ENCODE results near the gene INAVA. TPM values are rescaled to one million over a fixed set of nuclear protein-coding genes. Genes with fewer than 3 reads are reported as not detected.

Gene INAVA
- total RNA-seq, 4 donors from 2014 or later, result not detected

DNA sequence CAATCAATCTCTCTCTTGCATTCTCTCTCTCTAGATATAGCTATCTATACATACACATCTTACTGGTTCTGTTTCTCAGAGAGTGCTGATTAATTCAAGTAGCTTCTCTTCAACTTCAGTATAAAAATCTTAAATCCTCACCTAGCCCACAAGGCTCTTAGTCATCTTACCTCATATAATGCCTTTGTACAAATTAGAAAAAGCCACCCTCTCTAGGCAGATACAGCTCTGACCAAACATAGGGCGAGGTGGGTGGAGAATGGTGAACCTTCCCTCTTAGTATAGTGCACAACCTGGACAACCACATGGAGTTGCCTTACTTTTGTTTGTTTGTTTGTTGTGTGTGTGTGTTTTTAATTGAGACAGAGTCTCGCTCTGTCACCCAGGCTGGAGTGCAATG, 5.1 kb upstream of the INAVA start:
- H3K27me3 ChIP-seq, result peaks cover 0 to 61% of the 10 kb centered on the region in 2 donors

DNA sequence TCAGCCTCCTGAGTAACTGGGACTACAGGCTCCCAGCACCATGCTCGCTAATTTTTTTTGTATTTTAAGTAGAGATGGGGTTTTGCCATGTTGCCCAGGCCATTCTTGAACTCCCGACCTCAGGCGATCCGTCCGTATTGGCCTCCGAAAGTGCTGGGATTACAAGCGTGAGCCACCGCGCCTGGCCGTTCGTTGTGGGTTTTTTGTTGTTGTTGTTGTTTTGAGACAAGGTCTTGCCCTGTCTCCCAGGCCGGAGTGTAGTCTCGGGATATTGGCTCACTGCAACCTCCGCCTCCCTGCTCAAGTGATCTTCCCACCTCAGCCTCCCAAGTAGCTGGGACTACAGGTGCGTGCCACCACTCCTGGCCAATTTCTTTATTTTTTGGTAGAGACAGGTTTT, 4.7 kb upstream of the INAVA start:
- Histone ChIP-seq H3K9me3 (no peaks in the 10 kb centered on the region), H3K4me1 (peaks cover 0 to 20% (median 14%) of the 10 kb centered on the region in 4 donors), H3K27me3 (peaks cover 0 to 65% of the 10 kb centered on the region in 2 donors), H3K27ac (no peak overlapping the region), H3K4me3 (no peak overlapping the region), H3K36me3 (no peaks in the 10 kb centered on the region)
- TF ChIP-seq, protein P1, sequence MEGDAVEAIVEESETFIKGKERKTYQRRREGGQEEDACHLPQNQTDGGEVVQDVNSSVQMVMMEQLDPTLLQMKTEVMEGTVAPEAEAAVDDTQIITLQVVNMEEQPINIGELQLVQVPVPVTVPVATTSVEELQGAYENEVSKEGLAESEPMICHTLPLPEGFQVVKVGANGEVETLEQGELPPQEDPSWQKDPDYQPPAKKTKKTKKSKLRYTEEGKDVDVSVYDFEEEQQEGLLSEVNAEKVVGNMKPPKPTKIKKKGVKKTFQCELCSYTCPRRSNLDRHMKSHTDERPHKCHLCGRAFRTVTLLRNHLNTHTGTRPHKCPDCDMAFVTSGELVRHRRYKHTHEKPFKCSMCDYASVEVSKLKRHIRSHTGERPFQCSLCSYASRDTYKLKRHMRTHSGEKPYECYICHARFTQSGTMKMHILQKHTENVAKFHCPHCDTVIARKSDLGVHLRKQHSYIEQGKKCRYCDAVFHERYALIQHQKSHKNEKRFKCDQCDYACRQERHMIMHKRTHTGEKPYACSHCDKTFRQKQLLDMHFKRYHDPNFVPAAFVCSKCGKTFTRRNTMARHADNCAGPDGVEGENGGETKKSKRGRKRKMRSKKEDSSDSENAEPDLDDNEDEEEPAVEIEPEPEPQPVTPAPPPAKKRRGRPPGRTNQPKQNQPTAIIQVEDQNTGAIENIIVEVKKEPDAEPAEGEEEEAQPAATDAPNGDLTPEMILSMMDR (IDR thresholded peaks at IDR 0.05), result no peak
- TF ChIP-seq EP300 (IDR thresholded peaks at IDR 0.05) (no peak), POLR2A (IDR thresholded peaks at IDR 0.05) (no peak)
- no peak for DNase-seq (ENCODE audit: low spot score in 2 of 2)
- WGBS, 2 donors, result 96% methylated on average over 15 of the region's 15 CpGs

More for the DNA sequence above, 5.1 kb upstream of the INAVA start:
- WGBS, 2 donors, result 96 to 98% methylated on average over 2 of the region's 2 CpGs
- TF ChIP-seq POLR2A (IDR thresholded peaks at IDR 0.05) (no peak), EP300 (IDR thresholded peaks at IDR 0.05) (no peak)
- TF ChIP-seq, protein P1 (IDR thresholded peaks at IDR 0.05), result no peak
- no peaks in the 10 kb centered on the region for H3K36me3 ChIP-seq
- no peak overlapping the region for H3K4me3 ChIP-seq
- no peaks in the 10 kb centered on the region for H3K9me3 ChIP-seq
- peaks cover 0 to 20% (median 14%) of the 10 kb centered on the region in 4 donors for H3K4me1 ChIP-seq
- no peak overlapping the region for H3K27ac ChIP-seq
- DNase-seq (ENCODE audit: low spot score in 2 of 2), result no peak

DNA sequence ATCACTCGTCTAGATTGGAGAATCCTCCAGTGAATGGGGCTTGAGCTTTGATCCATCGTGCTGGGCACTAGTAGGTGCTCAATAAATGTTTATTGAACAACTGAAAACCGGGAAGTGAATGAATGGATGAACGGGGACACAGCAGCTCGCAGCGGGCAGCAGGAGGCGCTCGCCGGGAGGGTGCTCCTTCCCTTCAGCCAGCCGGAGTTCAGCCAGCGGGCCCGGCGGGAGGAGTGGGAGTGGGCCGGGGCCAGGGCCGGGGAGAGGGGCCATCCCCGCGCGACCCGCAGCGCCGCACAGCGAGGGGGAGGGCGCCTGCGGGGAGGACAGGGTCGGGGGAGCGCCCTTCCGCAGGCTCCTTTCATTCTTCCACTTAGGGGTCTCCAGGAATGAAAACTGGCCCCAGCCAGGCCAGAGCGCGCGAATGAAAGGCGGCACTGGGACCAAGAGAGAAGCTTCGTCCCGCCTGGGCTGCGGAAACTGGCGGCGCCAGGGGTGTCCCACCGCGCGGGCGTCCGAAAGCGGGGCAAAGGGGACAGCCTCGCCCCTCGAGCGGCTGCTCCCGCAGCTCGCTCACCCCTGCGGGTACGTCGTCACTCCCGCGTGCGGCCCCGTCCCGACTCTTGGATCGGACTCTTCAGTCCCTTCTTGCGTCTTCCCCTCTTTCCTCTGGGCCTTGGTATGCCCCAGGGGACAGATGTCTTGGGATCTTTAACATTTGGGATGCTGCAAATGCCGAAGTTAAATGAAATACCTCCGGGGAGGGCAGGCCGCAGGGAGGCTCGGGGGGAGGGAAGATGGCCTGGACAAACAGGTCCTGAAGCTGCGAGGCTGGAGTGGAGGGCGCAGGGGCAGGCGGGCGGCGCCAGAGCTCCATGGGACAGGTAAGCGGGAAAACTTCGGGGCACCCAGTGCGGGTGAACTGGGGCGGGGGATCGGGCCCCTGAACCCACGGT, 3.6 kb upstream of the INAVA start:
- WGBS, 2 donors, result 5 to 11% methylated on average over 32 to 69 of the region's 72 CpGs
- no peaks in the 10 kb centered on the region for H3K36me3 ChIP-seq
- peaks cover 0 to 20% (median 14%) of the 10 kb centered on the region in 4 donors for H3K4me1 ChIP-seq
- no peak for DNase-seq (ENCODE audit: low spot score in 2 of 2)
- peaks cover 0 to 65% of the 10 kb centered on the region in 2 donors for H3K27me3 ChIP-seq
- H3K9me3 ChIP-seq, result no peaks in the 10 kb centered on the region
- TF ChIP-seq POLR2A (IDR thresholded peaks at IDR 0.05) (no peak), EP300 (IDR thresholded peaks at IDR 0.05) (no peak)
- TF ChIP-seq, protein P1 (IDR thresholded peaks at IDR 0.05), result peak in 1 of 5 experiments; percentile 8
- H3K4me3 ChIP-seq, result peak overlapping the region; percentile 7 to 48 (median 40)
- H3K27ac ChIP-seq, result peak overlapping the region in 1 of 4 donors; percentile 51

DNA sequence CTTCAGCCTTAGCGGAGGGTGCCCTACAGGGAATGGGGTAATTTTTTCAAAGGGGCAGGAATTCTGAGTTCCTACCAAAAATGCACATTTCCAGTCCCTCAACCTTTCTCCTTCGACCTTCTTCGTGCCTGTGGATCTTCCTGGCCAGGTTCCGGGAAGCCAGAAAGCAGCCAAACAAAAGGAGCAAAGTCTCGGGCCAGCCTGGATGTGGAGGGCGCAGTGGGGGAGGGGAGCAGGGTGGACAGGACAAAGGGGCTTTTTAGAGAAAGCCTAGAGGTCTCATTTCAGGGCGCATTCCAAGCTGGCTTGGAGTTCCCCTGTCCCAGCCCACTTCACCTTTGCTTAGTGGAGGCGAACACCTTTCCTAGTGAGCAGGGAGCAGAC, 2.9 kb upstream of the INAVA start:
- Histone ChIP-seq H3K4me3 (peak overlapping the region in 2 of 4 donors; percentile 47 to 48), H3K9me3 (no peaks in the 10 kb centered on the region), H3K4me1 (peaks cover 0 to 20% (median 14%) of the 10 kb centered on the region in 4 donors), H3K36me3 (no peaks in the 10 kb centered on the region), H3K27ac (peak overlapping the region in 1 of 4 donors; percentile 51), H3K27me3 (peaks cover 0 to 65% of the 10 kb centered on the region in 2 donors)
- TF ChIP-seq POLR2A (IDR thresholded peaks at IDR 0.05), result no peak
- TF ChIP-seq, protein P1 (IDR thresholded peaks at IDR 0.05), result no peak
- TF ChIP-seq EP300 (IDR thresholded peaks at IDR 0.05), result no peak
- WGBS, 2 donors, result 19 to 23% methylated on average over 8 of the region's 8 CpGs
- DNase-seq (ENCODE audit: low spot score in 2 of 2), result no peak

DNA sequence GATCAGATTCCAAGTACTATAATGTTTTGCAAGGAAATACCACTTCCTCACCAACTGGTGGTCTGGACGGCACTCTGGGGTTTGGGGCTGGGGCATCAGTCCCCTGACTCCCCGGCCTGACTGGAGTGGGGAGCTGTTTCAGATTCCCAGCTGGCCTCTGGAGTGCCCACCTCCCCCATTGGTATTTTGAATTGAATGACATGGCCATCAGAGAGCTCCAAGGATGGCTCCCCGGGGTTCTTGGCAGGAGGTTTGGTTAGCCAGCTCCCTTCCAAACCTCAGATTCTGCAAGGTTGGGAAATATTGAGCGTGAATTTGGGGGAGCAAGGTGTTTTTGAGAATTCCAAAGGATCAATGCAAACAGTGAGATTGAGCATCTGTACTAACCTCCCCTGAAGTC, 2.2 kb upstream of the INAVA start:
- Histone ChIP-seq H3K9me3 (no peaks in the 10 kb centered on the region), H3K36me3 (no peaks in the 10 kb centered on the region), H3K4me1 (peaks cover 0 to 20% (median 14%) of the 10 kb centered on the region in 4 donors), H3K27me3 (peaks cover 0 to 68% of the 10 kb centered on the region in 2 donors), H3K4me3 (no peak overlapping the region), H3K27ac (no peak overlapping the region)
- TF ChIP-seq, protein P1 (IDR thresholded peaks at IDR 0.05), result no peak
- no peak for TF ChIP-seq EP300 (IDR thresholded peaks at IDR 0.05)
- TF ChIP-seq POLR2A (IDR thresholded peaks at IDR 0.05), result no peak
- DNase-seq (ENCODE audit: low spot score in 2 of 2), result no peak
- 47 to 61% methylated on average over 4 of the region's 4 CpGs for WGBS, 2 donors

Data from tibial nerve (tissue), 4 donors.